HG03039 (cell line): Measurements from ENCODE around the gene FLAD1.

Source experiments
- ATAC-seq: cut with Tn5 transposase; IDR thresholded peaks from one replicate; pipeline ENCODE4 v1.9.1; 2021; ENCODE audit warnings: mild to moderate bottlenecking, moderate library complexity; ENCODE audit not compliant: unreplicated experiment

Gene FLAD1

DNA sequence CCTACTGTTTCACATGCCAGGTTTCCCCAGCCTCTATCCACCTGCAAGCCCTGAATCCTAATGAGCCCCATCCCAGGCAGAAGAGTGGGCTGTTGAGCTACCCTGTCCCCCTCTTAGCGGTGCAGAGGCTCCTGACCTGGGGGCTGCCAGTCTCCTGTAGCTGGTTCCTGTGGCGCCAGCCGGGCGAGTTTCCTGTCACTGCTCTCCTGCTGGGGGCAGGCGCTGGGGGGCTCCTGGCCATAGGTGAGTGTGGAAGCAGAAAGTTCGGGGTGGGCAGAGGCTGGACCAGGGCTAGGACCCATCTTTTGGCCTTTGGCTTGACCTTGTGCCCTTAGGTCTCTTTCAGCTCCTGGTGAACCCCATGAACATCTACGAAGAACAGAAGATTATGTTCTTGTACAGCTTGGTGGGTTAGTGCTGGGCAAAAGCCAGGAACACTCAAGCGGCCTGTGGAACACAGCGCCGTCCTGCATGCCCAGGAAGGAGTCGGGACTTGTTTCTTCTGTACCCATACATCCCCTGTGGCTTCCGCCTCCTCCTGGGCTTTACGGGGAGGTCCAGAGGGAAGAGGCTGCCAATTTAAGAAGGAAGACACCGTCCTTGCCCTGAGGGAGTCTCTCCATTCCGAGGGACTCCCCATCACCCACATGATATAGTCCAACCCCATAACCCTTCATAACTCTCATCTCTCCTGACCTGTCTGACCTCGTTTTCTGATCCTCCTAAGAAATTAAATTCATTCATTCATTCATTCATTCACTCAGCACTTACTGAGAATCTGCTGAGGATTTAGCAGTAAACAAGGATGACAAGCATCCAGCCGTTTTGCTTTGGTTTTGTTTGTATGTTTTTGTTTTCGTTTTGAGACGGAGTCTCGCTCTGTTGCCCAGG, 51.4 kb downstream of the FLAD1 start:
- no peak for ATAC-seq

DNA sequence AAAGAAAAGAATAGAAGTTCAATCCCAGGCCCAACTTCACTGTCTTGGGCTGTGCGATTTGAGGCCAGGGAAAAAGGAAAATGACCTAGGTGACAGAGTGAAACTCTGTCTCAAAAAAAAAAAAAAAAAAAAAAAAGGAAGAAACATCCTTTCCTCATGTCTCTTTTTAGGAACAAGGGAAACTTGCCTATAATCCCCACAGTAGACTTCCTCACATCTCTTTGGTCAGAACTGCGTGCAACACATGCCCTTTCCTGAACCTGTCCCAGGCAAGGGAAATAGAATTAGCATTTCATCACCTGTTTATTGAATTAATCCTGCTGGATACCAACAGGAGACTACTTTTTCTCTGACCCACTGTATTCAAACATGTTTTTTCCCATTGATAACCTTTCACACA, 52.8 kb downstream of the FLAD1 start:
- no peak for ATAC-seq

DNA sequence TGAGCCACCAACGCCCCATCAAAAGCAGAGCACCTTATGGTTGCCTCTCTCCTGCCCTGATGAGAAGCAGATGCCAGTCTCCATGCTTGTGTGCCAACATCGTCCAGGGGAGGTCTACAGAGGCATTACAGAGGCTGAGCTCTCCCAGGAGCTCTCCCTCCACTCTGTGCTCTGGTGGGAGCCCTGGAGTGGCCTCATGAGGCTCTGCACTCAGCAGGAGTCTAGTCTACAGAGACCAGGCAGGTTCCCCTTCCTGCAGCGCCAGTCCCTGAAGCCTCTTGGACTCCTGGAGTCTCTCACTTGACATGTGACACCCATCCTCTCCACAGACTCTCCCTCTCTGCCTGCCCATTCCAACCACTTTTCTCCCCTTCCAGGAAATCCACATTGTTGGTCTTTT, 53.9 kb downstream of the FLAD1 start:
- ATAC-seq, result no peak

- ATAC-seq, result no peak
Observed at GRCh38 chr1:155037851-155038441, 54.8 kb downstream of the FLAD1 start.

- ATAC-seq, result no peak
Observed at GRCh38 chr1:155038602-155039307, 55.6 kb downstream of the FLAD1 start.

- no peak for ATAC-seq
Observed at GRCh38 chr1:155039308-155039669, 56.1 kb downstream of the FLAD1 start.

DNA sequence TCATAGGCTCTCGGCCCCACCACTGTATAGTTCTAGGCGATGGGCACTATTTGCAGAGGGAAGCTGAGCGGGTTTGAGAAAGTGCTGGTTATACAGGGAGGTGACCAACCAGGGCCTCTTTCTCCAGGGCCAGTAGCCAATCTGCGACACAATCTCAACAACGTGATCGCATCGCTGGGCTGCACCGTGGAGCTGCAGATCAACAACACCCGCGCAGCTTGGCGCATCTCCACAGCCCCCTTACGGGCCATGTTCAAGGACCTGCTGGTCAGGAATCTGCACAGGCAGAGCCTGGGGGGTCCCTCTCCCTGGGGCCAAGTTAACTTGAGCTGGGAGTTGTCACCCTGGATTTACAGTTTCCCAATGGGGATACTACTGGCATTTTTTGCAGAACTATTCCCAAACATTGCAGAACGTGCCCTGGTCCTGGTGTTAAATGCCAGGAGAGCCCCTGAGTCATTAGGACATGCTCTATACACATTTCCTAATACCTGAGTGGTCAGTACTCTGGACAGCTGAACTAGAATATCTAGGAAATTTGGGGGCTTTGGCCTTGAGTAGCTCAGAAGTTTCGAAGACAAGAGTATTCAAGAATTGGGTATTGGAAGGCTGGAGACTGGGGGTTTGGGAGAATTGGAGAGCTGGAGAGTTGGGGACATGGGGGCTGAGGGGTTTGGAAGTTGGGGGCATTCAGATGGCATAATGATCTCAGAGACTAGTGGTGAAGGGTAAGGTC, 57.4 kb downstream of the FLAD1 start:
- ATAC-seq, result no peak
